Skin epidermis (tissue), 12 donors: ENCODE data around the gene ATXN7L1.

Experiments used
- H3K27ac ChIP-seq, 21 experiments: fragments of 200-600 bp; sonication (generic) in 11 of 21; one replicate each; pipeline ENCODE4 v1.5.0; 2020; ENCODE audit warnings: mild to moderate bottlenecking in 3 of 21, inconsistent platforms in 2 of 21, moderate library complexity in 2 of 21
- H3K4me3 ChIP-seq, 7 experiments: fragments of 200-600 bp; sonication (generic) in 2 of 7; one replicate each; pipeline ENCODE4 v1.5.0; 2020; ENCODE audit warnings: inconsistent platforms in 2 of 7, mild to moderate bottlenecking in 2 of 7, moderate library complexity in 1 of 7

Gene ATXN7L1

GRCh38 chr7:105837765-105838626 lies 38.4 kb downstream of the ATXN7L1 start:
- Histone ChIP-seq H3K27ac (peak overlapping the region in 2 of 21 experiments; percentile 5 to 26), H3K4me3 (no peak overlapping the region)

GRCh38 chr7:105835441-105835840 lies 41.0 kb downstream of the ATXN7L1 start:
- Histone ChIP-seq H3K27ac (no peak overlapping the region), H3K4me3 (no peak overlapping the region)

GRCh38 chr7:105831824-105832535 lies 44.4 kb downstream of the ATXN7L1 start:
- Histone ChIP-seq H3K27ac (peak overlapping the region in 1 of 21 experiments; percentile 41), H3K4me3 (no peak overlapping the region)

GRCh38 chr7:105831302-105831620 lies 45.1 kb downstream of the ATXN7L1 start:
- H3K4me3 ChIP-seq: no peak overlapping the region
- peak overlapping the region in 2 of 21 experiments; percentile 41 to 74 for H3K27ac ChIP-seq

GRCh38 chr7:105830405-105831301 lies 45.7 kb downstream of the ATXN7L1 start:
- Histone ChIP-seq H3K27ac (peak overlapping the region in 5 of 21 experiments; percentile 3 to 74 (median 47)), H3K4me3 (no peak overlapping the region)

GRCh38 chr7:105829681-105830322 lies 46.6 kb downstream of the ATXN7L1 start:
- no peak overlapping the region for H3K4me3 ChIP-seq
- peak overlapping the region in 6 of 21 experiments; percentile 3 to 74 (median 48) for H3K27ac ChIP-seq

- H3K27ac ChIP-seq: peak overlapping the region in 1 of 21 experiments; percentile 26
- H3K4me3 ChIP-seq: no peak overlapping the region
These were observed 48.3 kb downstream of the ATXN7L1 start for GRCh38 chr7:105828141-105828540.

- no peak overlapping the region for H3K4me3 ChIP-seq
- H3K27ac ChIP-seq: no peak overlapping the region
These were observed 49.1 kb downstream of the ATXN7L1 start for GRCh38 chr7:105827151-105827875.

- no peak overlapping the region for H3K27ac ChIP-seq
- H3K4me3 ChIP-seq: no peak overlapping the region
These were observed 50.3 kb downstream of the ATXN7L1 start for GRCh38 chr7:105826143-105826542.

- no peak overlapping the region for H3K4me3 ChIP-seq
- H3K27ac ChIP-seq: no peak overlapping the region
These were observed 51.0 kb downstream of the ATXN7L1 start for GRCh38 chr7:105825371-105825770.

- H3K27ac ChIP-seq: no peak overlapping the region
These were observed 53.6 kb downstream of the ATXN7L1 start for GRCh38 chr7:105822806-105823205.

GRCh38 chr7:105821527-105821926 lies 54.9 kb downstream of the ATXN7L1 start:
- no peak overlapping the region for H3K4me3 ChIP-seq
- no peak overlapping the region for H3K27ac ChIP-seq

More at GRCh38 chr7:105822806-105823205, 53.6 kb downstream of the ATXN7L1 start:
- no peak overlapping the region for H3K4me3 ChIP-seq

GRCh38 chr7:105820363-105821066 lies 55.9 kb downstream of the ATXN7L1 start:
- Histone ChIP-seq H3K4me3 (no peak overlapping the region), H3K27ac (no peak overlapping the region)

- no peak overlapping the region for H3K4me3 ChIP-seq
- no peak overlapping the region for H3K27ac ChIP-seq
These were observed 56.8 kb downstream of the ATXN7L1 start for GRCh38 chr7:105819559-105819958.

GRCh38 chr7:105816954-105817615 lies 59.3 kb downstream of the ATXN7L1 start:
- H3K27ac ChIP-seq: peak overlapping the region in 1 of 21 experiments; percentile 6
- no peak overlapping the region for H3K4me3 ChIP-seq

GRCh38 chr7:105816266-105816843 lies 60.0 kb downstream of the ATXN7L1 start:
- no peak overlapping the region for H3K4me3 ChIP-seq
- H3K27ac ChIP-seq: no peak overlapping the region

GRCh38 chr7:105815576-105815975 lies 60.8 kb downstream of the ATXN7L1 start:
- Histone ChIP-seq H3K4me3 (no peak overlapping the region), H3K27ac (no peak overlapping the region)
